Endodermal cell (in vitro differentiated cells): ENCODE data around the gene SLC9A1. TPM values are rescaled to one million over a fixed set of nuclear protein-coding genes. Genes with fewer than 3 reads are reported as not detected.

Experiments
- DNase-seq: peaks from one replicate; pipeline ENCODE4 v3.0.0-alpha.2; 2017
- H3K27ac ChIP-seq: 2 replicates; pipeline ENCODE4 v1.5.1; 2013; ENCODE audit warnings: mild to moderate bottlenecking, low read depth, low read length, moderate library complexity
- H3K27me3 ChIP-seq: 2 replicates; pipeline ENCODE4 v1.6.1; 2013; ENCODE audit warnings: mild to moderate bottlenecking, low read length, moderate library complexity; ENCODE audit not compliant: insufficient read depth, control insufficient read depth, poor library complexity, severe bottlenecking
- H3K36me3 ChIP-seq: 2 replicates; pipeline ENCODE4 v1.7.0; 2013; ENCODE audit warnings: mild to moderate bottlenecking, low read length, moderate library complexity; ENCODE audit not compliant: control insufficient read depth, insufficient read depth
- H3K4me1 ChIP-seq: one replicate; pipeline ENCODE4 v1.7.0; 2013; ENCODE audit warnings: low read length; ENCODE audit not compliant: control insufficient read depth, insufficient read depth
- H3K4me3 ChIP-seq: 2 replicates; pipeline ENCODE4 v1.5.1; 2013; ENCODE audit warnings: mild to moderate bottlenecking, low read length, moderate library complexity
- H3K9ac ChIP-seq: 2 replicates; pipeline ENCODE4 v1.6.1; 2013; ENCODE audit warnings: mild to moderate bottlenecking, low read length, moderate library complexity; ENCODE audit not compliant: poor library complexity, severe bottlenecking; ENCODE audit errors: extremely low read depth
- H3K9me3 ChIP-seq: 2 replicates; pipeline ENCODE4 v1.6.1; 2013; ENCODE audit warnings: mild to moderate bottlenecking, low read length, moderate library complexity; ENCODE audit not compliant: control insufficient read depth
- H3K27ac Mint-ChIP-seq: 2 replicates; pipeline ENCODE4 v1.8.0; 2020; ENCODE audit warnings: mixed read lengths
- H3K27me3 Mint-ChIP-seq: 2 replicates; pipeline ENCODE4 v1.8.0; 2021; ENCODE audit warnings: mild to moderate bottlenecking, mixed read lengths; ENCODE audit not compliant: insufficient read depth
- H3K36me3 Mint-ChIP-seq: 2 replicates; pipeline ENCODE4 v1.8.0; 2020; ENCODE audit warnings: low read depth, mixed read lengths
- H3K4me1 Mint-ChIP-seq: 2 replicates; pipeline ENCODE4 v1.8.0; 2020; ENCODE audit warnings: mixed read lengths
- H3K4me3 Mint-ChIP-seq: 2 replicates; pipeline ENCODE4 v1.8.0; 2020; ENCODE audit warnings: mild to moderate bottlenecking, moderate library complexity, mixed read lengths
- H3K9me3 Mint-ChIP-seq: 2 replicates; pipeline ENCODE4 v1.8.0; 2020; ENCODE audit warnings: mild to moderate bottlenecking, mixed read lengths
- CTCF ChIP-seq: fragments of 200-600 bp; sonication (generic); conservative IDR thresholded peaks from 2 replicates; pipeline ENCODE4 v1.5.0; 2021; ENCODE audit warnings: antibody characterized with exemption, mild to moderate bottlenecking
- WGBS, 2 experiments: methylation state at CpG; one replicate each; pipeline versions ENCODE4 v1.1.5 to v1.1.7; 2013; ENCODE audit warnings: missing lambda C conversion rate in 2 of 2, mixed read lengths in 1 of 2; ENCODE audit not compliant: insufficient coverage in 1 of 2, insufficient read length in 1 of 2; 5-methylcytosine and 5-hydroxymethylcytosine counted together
- total RNA-seq, 2 donors: library from RNA; stranded (reverse); fragmentation: NEBNext Ultra II Directional in 1 of 2; extraction: Animal tissue kit (Norgen Biotek cat#: 25700) in 1 of 2; gene quantifications; 2 replicates in 1 of 2; 3 replicates in 1 of 2; pipeline ENCODE4 v1.2.1, GENCODE V29; 2021

SLC9A1 gene
- total RNA-seq, 2 donors from 2014 or later = 25.9 to 34.7 TPM

GRCh38 chr1:27148591-27148990 is 6.3 kb downstream of the SLC9A1 start:
- Mint-ChIP-seq H3K4me3 (no peak overlapping the region), H3K9me3 (no peaks in the 10 kb centered on the region), H3K4me1 (peaks cover 13% of the 10 kb centered on the region), H3K27ac (no peak overlapping the region), H3K27me3 (no peaks in the 10 kb centered on the region), H3K36me3 (peaks cover 9% of the 10 kb centered on the region)
- WGBS, 2 experiments = 94% methylated on average over 2 of the region's 2 CpGs
- Histone ChIP-seq H3K4me3 (no peak overlapping the region), H3K27me3 (no peaks in the 10 kb centered on the region), H3K27ac (no peak overlapping the region), H3K9ac (no peak overlapping the region), H3K4me1 (peaks cover 7% of the 10 kb centered on the region), H3K36me3 (peaks cover 12% of the 10 kb centered on the region), H3K9me3 (no peaks in the 10 kb centered on the region)
- no peak for DNase-seq
- TF ChIP-seq CTCF = no peak

- Histone ChIP-seq H3K27ac (no peak overlapping the region), H3K36me3 (peaks cover 12% of the 10 kb centered on the region), H3K27me3 (no peaks in the 10 kb centered on the region), H3K4me3 (no peak overlapping the region), H3K9me3 (no peaks in the 10 kb centered on the region), H3K9ac (no peak overlapping the region), H3K4me1 (peaks cover 2% of the 10 kb centered on the region)
- Mint-ChIP-seq H3K4me3 (no peak overlapping the region), H3K4me1 (peaks cover 11% of the 10 kb centered on the region), H3K27me3 (no peaks in the 10 kb centered on the region), H3K9me3 (no peaks in the 10 kb centered on the region), H3K27ac (no peak overlapping the region), H3K36me3 (peaks cover 9% of the 10 kb centered on the region)
- no peak for DNase-seq
- 100% methylated on average over 1 of the region's 1 CpG; no CpG with 5 or more reads in 1 of the 2 experiments for WGBS, 2 experiments
- no peak for TF ChIP-seq CTCF
Observed at GRCh38 chr1:27147842-27148518, 6.9 kb downstream of the SLC9A1 start.

- Histone ChIP-seq H3K4me1 (no peaks in the 10 kb centered on the region), H3K9ac (no peak overlapping the region), H3K27ac (peak overlapping the region; percentile 44), H3K4me3 (no peak overlapping the region), H3K9me3 (no peaks in the 10 kb centered on the region), H3K27me3 (no peaks in the 10 kb centered on the region), H3K36me3 (peaks cover 12% of the 10 kb centered on the region)
- WGBS, 2 experiments = 78 to 86% methylated on average over 5 to 7 of the region's 7 CpGs
- Mint-ChIP-seq H3K4me1 (peaks cover 11% of the 10 kb centered on the region), H3K27me3 (no peaks in the 10 kb centered on the region), H3K27ac (peak overlapping the region; percentile 55), H3K4me3 (no peak overlapping the region), H3K36me3 (peaks cover 9% of the 10 kb centered on the region), H3K9me3 (no peaks in the 10 kb centered on the region)
- no peak for TF ChIP-seq CTCF
- DNase-seq = peak; percentile 49
Observed at GRCh38 chr1:27145934-27146354, 9.0 kb downstream of the SLC9A1 start.
